GM21619 (cell line): ENCODE results near the gene FHIT.

ENCODE experiments used
- ATAC-seq: cut with Tn5 transposase; IDR thresholded peaks from one replicate; pipeline ENCODE4 v1.9.1; 2021; ENCODE audit not compliant: unreplicated experiment

Gene FHIT

DNA sequence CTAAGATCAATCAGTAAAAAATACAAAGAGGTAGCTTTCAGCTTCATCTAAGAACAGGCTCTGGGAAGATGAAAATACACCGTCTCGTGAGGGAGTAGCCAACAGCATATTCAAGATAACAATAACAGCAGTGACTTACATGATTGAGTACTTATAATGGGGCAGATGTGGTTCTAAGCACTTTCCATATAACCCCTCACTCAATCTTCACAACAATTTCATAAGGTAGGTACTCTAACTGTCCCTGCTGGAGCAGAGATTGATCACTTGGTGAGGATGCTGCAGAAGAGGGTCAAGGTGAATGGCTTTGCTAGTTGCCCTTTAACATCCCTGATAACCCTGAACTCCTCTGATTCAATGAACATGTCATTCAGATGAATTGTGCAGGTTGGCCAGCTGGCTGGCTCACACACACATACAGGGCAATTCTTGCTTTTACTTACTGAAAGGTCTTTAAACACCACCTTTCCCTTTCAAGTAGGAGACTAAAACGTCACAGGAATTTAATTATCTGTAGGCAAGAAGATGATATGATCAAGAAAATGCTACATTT, 1217.3 kb downstream of the FHIT start:
- no peak for ATAC-seq

GRCh38 chr3:60030982-60031381, 1220.3 kb downstream of the FHIT start:
- no peak for ATAC-seq

DNA sequence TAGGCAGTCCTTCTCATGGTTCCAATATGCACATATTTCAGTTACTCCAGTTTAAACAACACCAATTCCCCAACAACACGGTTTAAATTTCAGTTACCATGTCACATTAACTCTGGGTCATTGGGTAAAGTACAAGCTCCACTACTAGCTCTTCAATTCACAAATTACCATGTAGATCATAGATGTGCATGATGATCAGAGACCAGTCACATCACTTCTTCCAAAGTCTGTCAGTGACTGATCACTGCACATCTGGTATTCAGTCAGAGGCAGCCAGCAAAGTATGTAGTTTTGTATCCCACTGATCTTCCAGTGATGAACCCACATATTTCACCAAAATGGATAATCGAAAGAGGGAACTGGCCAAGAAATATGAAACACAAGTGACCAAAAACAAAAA, 1223.0 kb downstream of the FHIT start:
- ATAC-seq = no peak

DNA sequence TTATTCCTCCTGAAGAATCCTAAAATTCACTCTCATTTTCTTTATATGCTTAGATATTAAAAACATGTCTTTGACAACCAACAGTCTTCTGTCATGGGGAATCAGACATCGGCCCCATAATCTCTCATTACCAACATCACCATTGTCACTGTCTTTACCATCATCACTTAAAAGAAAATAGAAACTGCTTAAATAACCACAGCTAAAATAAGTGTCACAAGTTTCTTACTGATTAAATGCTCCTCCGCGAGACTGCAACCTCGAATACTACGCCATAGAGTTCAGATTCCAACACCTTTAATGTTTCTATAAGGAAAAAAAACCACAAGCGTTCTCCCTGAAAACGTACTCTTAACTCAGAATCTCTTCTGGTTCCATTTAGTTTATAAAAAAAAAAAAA, 1223.9 kb downstream of the FHIT start:
- ATAC-seq = no peak

- ATAC-seq = no peak
Observed at GRCh38 chr3:60025096-60026050, 1225.9 kb downstream of the FHIT start.

DNA sequence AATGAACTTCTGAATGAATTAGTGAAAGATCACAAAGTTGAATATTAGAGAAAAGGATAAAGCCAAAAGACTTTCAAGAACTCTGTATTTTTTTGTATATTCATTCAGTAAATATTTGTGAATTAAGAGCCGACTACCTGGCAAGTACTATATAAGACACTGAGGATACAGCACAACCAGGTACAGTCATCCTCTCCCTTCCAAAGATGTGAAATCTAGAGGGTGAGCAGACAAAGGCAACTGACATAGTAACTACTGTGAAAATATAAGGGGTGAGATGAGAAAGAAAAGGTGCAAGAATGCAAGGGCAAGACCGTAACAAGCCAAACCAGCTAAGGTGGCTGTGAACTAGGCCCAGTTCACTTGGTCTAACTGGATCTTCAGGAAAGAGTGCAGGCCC, 1226.9 kb downstream of the FHIT start:
- no peak for ATAC-seq

DNA sequence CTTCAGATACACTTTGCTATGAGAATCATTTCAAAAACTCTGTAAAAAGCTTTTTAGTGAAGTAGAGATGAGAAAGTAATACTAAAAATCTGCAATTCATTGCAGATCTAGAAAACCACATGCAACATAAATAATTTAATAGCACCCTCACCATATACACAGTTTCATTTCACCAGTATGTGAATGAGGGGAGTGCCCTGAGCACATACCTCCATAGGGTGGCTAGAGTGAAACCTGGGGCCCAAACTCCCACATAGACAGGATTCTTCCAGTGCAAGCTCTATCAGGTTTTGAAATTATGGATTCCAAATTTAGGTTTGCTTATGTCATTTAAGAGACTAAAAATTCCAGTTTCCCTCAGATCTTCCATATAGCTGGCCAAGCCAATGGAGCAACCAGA, 1228.1 kb downstream of the FHIT start:
- ATAC-seq = no peak

DNA sequence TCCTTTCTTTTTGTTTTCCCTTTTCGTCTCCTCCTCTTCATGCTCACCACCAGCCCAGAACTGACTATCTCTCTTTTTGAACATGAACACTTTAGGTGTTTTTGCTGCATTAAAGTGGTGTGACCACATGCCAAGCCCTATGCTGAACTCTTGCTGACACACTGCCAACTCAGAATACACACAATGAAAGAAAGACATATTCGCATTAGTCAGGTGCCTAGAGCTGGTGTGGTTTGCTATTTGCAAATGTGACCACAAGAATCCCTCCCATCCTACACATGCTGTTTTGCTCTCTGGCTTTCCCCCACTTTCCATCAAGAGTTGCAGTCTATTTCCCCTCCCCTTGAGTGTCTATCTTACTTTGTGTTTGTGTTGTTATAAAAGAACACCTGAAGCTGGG, 1233.6 kb downstream of the FHIT start:
- ATAC-seq = no peak

GRCh38 chr3:60015032-60015705, 1236.1 kb downstream of the FHIT start:
- no peak for ATAC-seq

DNA sequence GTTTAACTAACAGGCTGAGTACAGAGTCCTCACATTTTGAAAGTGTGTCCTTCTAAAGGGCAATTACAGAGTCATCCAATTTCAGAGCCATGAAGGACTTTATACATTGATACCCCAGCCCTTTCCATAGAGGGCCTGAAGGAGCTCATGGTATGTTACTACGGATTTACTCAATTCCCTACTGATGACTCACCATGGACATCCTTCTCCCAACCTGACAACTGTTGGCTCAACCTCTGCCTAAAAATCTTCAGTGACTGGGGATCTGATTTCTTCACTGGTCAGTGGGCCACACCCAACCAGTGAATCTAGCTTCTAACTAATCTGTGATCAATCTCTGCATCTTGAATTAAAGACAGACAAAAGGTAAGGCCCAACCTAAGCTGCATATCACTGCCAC, 1238.0 kb downstream of the FHIT start:
- ATAC-seq = no peak

DNA sequence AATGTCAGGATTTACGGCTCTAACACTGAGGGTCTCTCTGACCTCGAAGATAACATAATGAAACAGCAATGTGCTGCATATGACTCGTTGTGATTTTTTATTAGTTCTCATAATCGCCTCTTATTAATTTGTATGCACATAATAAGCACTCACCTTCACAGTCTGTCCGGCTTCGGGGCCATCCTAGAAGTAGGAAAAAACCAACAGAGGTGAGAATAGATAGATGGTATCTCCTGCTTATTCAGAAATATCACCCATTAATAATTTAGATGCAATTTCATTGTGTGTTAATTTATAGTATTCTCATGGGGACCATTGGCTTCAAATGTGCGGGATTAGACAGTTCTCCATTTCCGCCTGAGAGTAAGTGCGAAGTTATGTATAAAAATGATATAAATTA, 1240.0 kb downstream of the FHIT start:
- no peak for ATAC-seq

DNA sequence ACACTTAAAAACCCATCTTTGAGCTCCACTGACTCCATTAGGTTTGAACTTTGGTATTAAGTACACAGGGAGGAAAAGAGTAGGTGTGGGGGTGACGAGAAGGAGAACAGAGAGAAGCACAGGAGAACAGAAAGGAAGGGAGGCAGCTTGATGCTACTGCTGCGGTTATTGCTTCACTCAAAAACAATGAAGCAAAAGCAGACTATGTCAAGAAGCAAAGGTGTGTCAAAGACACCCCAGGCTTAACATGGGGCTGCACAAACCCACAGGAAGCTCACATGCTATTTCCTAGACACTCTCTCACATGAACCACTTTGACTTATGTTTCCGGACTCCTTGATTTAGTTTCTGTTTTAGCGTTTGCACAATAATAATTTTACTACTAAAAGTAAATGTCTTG, 1240.5 kb downstream of the FHIT start:
- ATAC-seq = peak; percentile 99

GRCh38 chr3:60009931-60010478, 1241.2 kb downstream of the FHIT start:
- ATAC-seq = no peak

DNA sequence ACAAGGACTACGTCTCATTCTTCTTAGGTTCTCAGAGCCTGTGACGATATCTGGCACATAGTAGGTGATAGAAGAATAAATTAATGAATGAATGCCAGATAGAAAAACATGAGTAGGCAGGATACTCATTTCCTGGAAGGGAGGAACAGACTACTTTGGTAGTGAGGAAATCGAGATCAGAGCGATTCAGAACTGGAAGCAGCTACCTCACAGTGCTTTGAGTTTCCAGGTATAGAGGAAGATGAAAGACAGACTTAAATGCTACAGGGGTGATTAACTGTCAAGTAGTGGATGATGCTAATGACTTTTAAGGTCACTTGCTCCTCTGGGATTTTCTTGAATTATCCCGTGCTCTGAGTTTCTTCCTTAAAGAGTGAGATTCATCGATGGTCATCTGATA, 1249.9 kb downstream of the FHIT start:
- no peak for ATAC-seq

GRCh38 chr3:60000311-60001105, 1250.7 kb downstream of the FHIT start:
- ATAC-seq = no peak

DNA sequence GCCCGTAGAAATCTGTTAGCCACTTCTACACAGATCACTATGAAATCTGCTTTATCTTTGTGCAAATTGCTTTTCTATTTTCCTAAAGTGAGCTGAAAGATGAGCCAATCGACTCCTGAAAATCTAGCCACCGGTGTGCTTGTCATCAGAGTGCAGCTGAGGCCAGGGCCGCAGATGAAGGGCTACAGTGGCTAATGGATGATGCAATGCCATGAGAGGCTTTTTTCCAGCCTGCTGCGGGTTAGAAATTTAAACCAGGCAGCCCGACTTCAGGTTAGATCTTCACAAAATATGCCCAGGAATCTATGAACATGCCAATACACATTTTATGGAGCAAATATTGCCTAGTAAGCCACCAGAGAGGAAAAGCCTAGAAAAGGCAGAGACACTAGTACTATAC, 1253.2 kb downstream of the FHIT start:
- no peak for ATAC-seq

- ATAC-seq = no peak
Observed at GRCh38 chr3:59997583-59997982, 1253.7 kb downstream of the FHIT start.

GRCh38 chr3:59996056-59996455, 1255.2 kb downstream of the FHIT start:
- ATAC-seq = no peak

GRCh38 chr3:59995563-59995962, 1255.7 kb downstream of the FHIT start:
- ATAC-seq = no peak

DNA sequence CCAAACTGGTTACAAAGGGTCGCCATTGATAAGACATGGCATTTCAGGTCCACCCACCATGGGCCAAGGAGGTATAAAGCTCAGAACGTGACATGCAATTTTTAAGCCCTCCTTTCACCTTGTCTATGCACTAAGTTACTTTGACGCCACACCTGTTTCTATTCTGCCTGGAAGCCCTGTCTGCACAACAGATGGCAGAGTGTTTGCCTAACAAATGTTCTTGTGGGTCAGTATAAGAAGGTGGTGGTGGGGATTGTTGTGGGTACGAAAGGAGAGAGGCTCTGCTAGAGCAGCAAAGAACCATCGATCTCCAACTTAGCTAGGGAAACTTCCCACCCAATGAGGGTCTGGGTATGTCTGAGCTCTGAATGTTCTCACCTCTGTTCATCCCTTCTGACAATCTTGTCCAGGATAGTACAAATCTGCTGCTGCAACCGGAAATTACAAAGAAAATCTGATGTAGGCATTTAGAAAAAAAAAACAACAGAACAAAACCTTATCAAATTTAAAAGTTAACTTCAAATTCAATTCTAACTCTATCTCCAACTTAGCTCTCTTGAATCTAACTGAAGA, 1256.4 kb downstream of the FHIT start:
- ATAC-seq = no peak

DNA sequence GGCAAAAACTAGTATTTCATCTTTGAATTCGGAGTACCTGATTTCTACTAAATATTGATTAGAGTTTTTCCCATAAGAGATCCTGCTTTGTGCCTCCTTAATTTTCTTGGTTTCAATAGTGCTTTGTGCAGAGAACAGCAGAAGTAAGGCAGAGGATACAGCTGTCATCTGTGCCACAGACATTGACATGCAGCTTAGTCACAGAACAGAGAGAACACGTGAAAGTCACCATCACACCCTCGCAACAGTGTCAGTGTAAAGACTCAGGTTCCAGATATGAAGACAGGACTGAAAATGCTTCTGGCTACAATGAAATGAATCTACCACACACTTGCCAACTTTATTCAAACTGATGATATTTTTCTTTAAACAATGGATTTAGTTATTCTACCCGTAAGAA, 1258.7 kb downstream of the FHIT start:
- ATAC-seq = no peak
